Tibial nerve (tissue), 4 donors: ENCODE data around the gene ZSCAN29. TPM values are rescaled to one million over a fixed set of nuclear protein-coding genes. Genes with fewer than 3 reads are reported as not detected.

Experiments used
- DNase-seq, 2 donors: peaks; one replicate each; pipeline ENCODE4 v3.0.0-alpha.2; 2019; ENCODE audit warnings: low spot score in 2 of 2
- H3K27ac ChIP-seq, 4 donors: fragments of 200-600 bp; sonication (generic) in 3 of 4; one replicate each; pipeline ENCODE4 v1.5.1; 2017 to 2019; ENCODE audit warnings: mild to moderate bottlenecking in 1 of 4
- H3K27me3 ChIP-seq, 2 donors: fragments of 200-600 bp; sonication (generic) in 1 of 2; one replicate each; pipeline versions ENCODE4 v1.5.1 to v1.6.0; 2017 to 2019
- H3K36me3 ChIP-seq, 3 donors: fragments of 200-600 bp; sonication (generic); one replicate each; pipeline ENCODE4 v1.5.1; 2018 to 2019
- H3K4me1 ChIP-seq, 4 donors: fragments of 200-600 bp; sonication (generic) in 3 of 4; one replicate each; pipeline ENCODE4 v1.5.1; 2017 to 2019
- H3K4me3 ChIP-seq, 4 donors: fragments of 200-600 bp; sonication (generic) in 3 of 4; one replicate each; pipeline ENCODE4 v1.5.1; 2017 to 2019; ENCODE audit warnings: mild to moderate bottlenecking in 1 of 4, moderate library complexity in 1 of 4
- H3K9me3 ChIP-seq, 4 donors: fragments of 200-600 bp; sonication (generic) in 3 of 4; one replicate each; pipeline ENCODE4 v1.5.1; 2017 to 2019
- EP300 ChIP-seq, 2 donors: sonication (generic); formaldehyde crosslinking; IDR thresholded peaks; one replicate each; pipeline ENCODE4 v1.6.1; 2017; ENCODE audit warnings: antibody characterized with exemption in 2 of 2, mild to moderate bottlenecking in 1 of 2
- POLR2A ChIP-seq, 2 donors: fragments of 450-650 bp; IDR thresholded peaks; one replicate each; pipeline ENCODE4 v1.6.1; 2017; ENCODE audit warnings: antibody characterized with exemption in 2 of 2, mild to moderate bottlenecking in 2 of 2, moderate library complexity in 2 of 2
- WGBS, 2 donors: methylation state at CpG; one replicate each; pipeline ENCODE4 v1.1.5; 2018; 5-methylcytosine and 5-hydroxymethylcytosine counted together
- total RNA-seq, 4 donors: library from RNA; depleted of rRNA; stranded (reverse); fragments of >200 nt; gene quantifications; one replicate each; pipeline ENCODE4 v1.1.0, GENCODE V29; 2016
- TF ChIP-seq, protein P1 (sequence below), 5 experiments: fragments of 200-600 bp in 3 of 5; fragments of 450-650 bp in 2 of 5; sonication (generic) in 3 of 5; IDR thresholded peaks; one replicate each; pipeline ENCODE4 v1.5.1; 2016 to 2019; ENCODE audit warnings: antibody characterized with exemption in 5 of 5, mild to moderate bottlenecking in 3 of 5, moderate library complexity in 2 of 5

The ZSCAN29 gene
- total RNA-seq: 10 to 100 TPM; 27.0 to 48.0 (median 31.6) TPM

DNA sequence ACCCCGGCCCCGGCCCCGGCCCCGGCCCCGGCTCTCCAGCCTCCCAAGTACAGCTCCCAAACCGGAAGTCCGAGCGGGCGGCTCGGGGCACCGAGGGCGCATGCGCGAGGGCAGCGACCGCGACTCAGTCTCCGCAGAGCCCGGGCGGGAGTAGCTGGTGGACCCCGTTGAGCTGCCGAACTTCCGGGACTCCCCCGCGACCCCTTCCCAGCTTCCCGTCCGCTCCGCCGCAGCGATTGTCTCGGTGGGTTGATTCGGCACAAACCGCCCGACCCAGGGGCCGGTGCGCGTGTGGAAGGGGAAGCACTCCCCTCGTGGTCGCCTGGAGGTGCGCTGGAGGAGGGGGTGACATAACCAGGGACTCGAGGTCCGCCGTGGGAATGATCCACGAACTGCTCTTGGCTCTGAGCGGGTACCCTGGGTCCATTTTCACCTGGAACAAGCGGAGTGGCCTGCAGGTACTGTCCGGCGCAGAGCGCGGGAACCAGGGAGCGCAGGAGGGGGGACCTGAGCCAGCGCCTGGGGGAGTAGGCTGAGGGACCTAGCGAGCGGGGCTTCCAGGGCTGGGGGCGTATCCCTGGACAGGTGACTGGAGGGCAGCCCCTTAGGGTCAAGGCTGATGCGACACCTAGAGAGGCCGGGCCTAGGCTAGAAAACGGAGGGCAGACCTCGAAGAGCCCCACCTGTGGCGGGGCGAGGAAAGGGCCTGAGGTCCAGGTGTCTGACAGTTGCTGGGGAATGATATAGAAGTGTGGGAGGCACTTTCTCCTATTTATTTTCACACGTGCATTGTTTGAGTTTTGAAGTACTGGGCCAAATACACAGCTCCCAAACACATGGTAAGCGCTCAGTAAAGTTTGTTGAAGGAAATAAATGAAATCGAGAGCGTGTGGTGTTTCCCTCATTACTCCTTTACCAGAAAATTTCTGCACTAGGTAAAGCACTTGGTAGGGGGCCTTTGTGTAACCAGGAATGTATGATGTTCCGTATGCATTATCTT lies at the start of gene ZSCAN29, which contains the start of gene TUBGCP4:
Gene ZSCAN29, minus strand, starts transcription at position 69 of the 1,000 bp plus-strand sequence. CDS start 1,130 bp downstream, outside the sequence.
Gene TUBGCP4, plus strand, starts transcription at position 127 of the 1,000 bp plus-strand sequence. Its CDS starts 254 bp downstream, at position 381.
- WGBS, 2 donors: 5% methylated on average over 18 to 25 of the region's 66 CpGs
- TF ChIP-seq, protein P1, sequence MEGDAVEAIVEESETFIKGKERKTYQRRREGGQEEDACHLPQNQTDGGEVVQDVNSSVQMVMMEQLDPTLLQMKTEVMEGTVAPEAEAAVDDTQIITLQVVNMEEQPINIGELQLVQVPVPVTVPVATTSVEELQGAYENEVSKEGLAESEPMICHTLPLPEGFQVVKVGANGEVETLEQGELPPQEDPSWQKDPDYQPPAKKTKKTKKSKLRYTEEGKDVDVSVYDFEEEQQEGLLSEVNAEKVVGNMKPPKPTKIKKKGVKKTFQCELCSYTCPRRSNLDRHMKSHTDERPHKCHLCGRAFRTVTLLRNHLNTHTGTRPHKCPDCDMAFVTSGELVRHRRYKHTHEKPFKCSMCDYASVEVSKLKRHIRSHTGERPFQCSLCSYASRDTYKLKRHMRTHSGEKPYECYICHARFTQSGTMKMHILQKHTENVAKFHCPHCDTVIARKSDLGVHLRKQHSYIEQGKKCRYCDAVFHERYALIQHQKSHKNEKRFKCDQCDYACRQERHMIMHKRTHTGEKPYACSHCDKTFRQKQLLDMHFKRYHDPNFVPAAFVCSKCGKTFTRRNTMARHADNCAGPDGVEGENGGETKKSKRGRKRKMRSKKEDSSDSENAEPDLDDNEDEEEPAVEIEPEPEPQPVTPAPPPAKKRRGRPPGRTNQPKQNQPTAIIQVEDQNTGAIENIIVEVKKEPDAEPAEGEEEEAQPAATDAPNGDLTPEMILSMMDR (IDR thresholded peaks at IDR 0.05): peak in 4 of 5 experiments; percentile 9 to 30 (median 25)
- TF ChIP-seq POLR2A (IDR thresholded peaks at IDR 0.05) (no peak), EP300 (IDR thresholded peaks at IDR 0.05) (peak in 1 of 2 donors; percentile 49)
- no peaks in the 10 kb centered on the region for H3K27me3 ChIP-seq

GRCh38 chr15:43420435-43420834 lies 49.6 kb upstream of the ZSCAN29 start:
- DNase-seq: no peak

More for the DNA sequence above, at the start of gene ZSCAN29, which contains the start of gene TUBGCP4:
- peaks cover 0 to 22% (median 2%) of the 10 kb centered on the region in 3 donors for H3K36me3 ChIP-seq
- peak within 1 kb of the TSS; percentile 73 to 98 (median 91) for H3K4me3 ChIP-seq
- peak; percentile 29 to 50 for DNase-seq
- H3K27ac ChIP-seq: peak within 1 kb of the TSS; percentile 11 to 81 (median 79)
- H3K9me3 ChIP-seq: peaks cover 0 to 4% (median 0%) of the 10 kb centered on the region in 4 donors
- H3K4me1 ChIP-seq: peaks cover 0 to 38% (median 17%) of the 10 kb centered on the region in 4 donors

DNA sequence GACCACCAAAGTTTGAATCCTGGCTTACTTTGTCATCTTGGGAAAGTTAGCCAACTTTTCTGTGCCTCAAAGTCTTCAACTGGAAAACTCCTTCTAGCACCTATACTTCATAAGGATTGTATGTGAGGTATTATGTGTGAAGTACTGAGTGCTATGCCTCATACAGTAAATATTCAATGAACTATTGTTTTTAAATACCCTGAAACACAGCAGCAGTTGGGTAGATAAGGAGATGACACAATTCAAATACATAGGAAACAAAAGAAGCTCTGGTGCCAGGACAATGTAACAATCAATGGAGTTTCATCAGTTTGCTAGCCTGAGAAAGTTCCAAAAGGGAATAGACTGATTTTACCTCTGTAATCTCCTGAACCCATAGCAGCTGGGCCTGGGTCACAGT lies 43.4 kb upstream of the ZSCAN29 start:
- no peaks in the 10 kb centered on the region for H3K27me3 ChIP-seq
- no peaks in the 10 kb centered on the region for H3K4me1 ChIP-seq
- TF ChIP-seq, protein P1 (IDR thresholded peaks at IDR 0.05): no peak
- no peak for TF ChIP-seq POLR2A (IDR thresholded peaks at IDR 0.05)
- H3K9me3 ChIP-seq: no peaks in the 10 kb centered on the region
- no peak overlapping the region for H3K27ac ChIP-seq
- DNase-seq: no peak
- H3K4me3 ChIP-seq: no peak overlapping the region
- H3K36me3 ChIP-seq: peaks cover 0 to 97% (median 16%) of the 10 kb centered on the region in 3 donors

More at GRCh38 chr15:43420435-43420834, 49.6 kb upstream of the ZSCAN29 start:
- Histone ChIP-seq H3K4me3 (no peak overlapping the region), H3K27ac (no peak overlapping the region), H3K9me3 (no peaks in the 10 kb centered on the region), H3K27me3 (no peaks in the 10 kb centered on the region), H3K4me1 (no peaks in the 10 kb centered on the region), H3K36me3 (peaks cover 0 to 97% (median 10%) of the 10 kb centered on the region in 3 donors)
- TF ChIP-seq EP300 (IDR thresholded peaks at IDR 0.05): no peak
- TF ChIP-seq POLR2A (IDR thresholded peaks at IDR 0.05): no peak
- TF ChIP-seq, protein P1 (IDR thresholded peaks at IDR 0.05): no peak
- WGBS, 2 donors: 90% methylated on average over 10 of the region's 10 CpGs

DNA sequence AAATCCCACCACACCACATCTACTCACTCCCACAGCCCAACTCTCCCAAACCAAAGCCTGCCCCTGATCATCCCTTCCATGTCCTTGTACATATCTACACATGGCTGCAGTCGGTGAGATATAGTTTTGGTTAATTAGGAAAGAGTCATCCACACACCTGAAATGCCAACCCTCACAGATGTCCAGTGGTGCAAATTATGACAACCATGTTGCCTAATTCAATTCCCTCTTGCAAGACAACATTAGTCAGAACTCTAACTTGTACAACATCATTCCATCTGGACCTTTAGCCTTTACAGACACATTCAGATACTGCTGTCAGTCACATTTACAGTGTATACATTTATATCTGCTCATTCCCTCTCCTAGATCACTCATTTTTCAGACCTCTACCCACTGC lies 41.3 kb upstream of the ZSCAN29 start:
- no peak overlapping the region for H3K4me3 ChIP-seq
- no peaks in the 10 kb centered on the region for H3K4me1 ChIP-seq
- WGBS, 2 donors: 87 to 88% methylated on average over 1 of the region's 1 CpG
- no peaks in the 10 kb centered on the region for H3K27me3 ChIP-seq
- no peaks in the 10 kb centered on the region for H3K9me3 ChIP-seq
- H3K27ac ChIP-seq: no peak overlapping the region
- DNase-seq: no peak
- peaks cover 0 to 98% (median 28%) of the 10 kb centered on the region in 3 donors for H3K36me3 ChIP-seq
- TF ChIP-seq POLR2A (IDR thresholded peaks at IDR 0.05): no peak
- TF ChIP-seq, protein P1 (IDR thresholded peaks at IDR 0.05): no peak
- no peak for TF ChIP-seq EP300 (IDR thresholded peaks at IDR 0.05)
